ENCODE results near the gene BEST2.
"Not testable (repeated sequence)": the region's sequence is repeated elsewhere in the genome, so short reads cannot be mapped to it uniquely, and the experiment has no call there.

BEST2 gene

GRCh38 chr19:12723641-12724426, 27.8 kb upstream of the BEST2 start, which contains the start of gene TNPO2:
TNPO2 (minus strand) TSS chr19:12723932; CDS start chr19:12720977, 2,955 bp downstream.
- no peaks in the 10 kb centered on the region for H3K27me3 ChIP-seq (ENCODE audit: low read depth, low read length)
- peak within 1 kb of the TSS; percentile 77 for H3K27ac ChIP-seq (ENCODE audit: low read length)
- peaks cover 14% of the 10 kb centered on the region for H3K4me1 ChIP-seq (ENCODE audit: low read length)
- no peaks in the 10 kb centered on the region for H3K9me3 ChIP-seq (ENCODE audit: insufficient read depth, low read length)
- peak within 1 kb of the TSS; percentile 91 for H2AFZ ChIP-seq (ENCODE audit: low read depth, low read length)
- peaks cover 7% of the 10 kb centered on the region; the same call in 1 of the 2 replicates for H4K20me1 ChIP-seq (ENCODE audit: insufficient read depth, low read length)
- H3K79me2 ChIP-seq (ENCODE audit: low read length) = peaks cover 57% of the 10 kb centered on the region
- H3K36me3 ChIP-seq (replicated peaks; ENCODE audit: low read depth, low read length) = peaks cover 25% of the 10 kb centered on the region
- TF ChIP-seq EZH2phosphoT487 (IDR thresholded peaks at IDR 0.05; ENCODE audit: low read depth) (no peak), CTCF (IDR thresholded peaks at IDR 0.05; ENCODE audit: low read depth, low read length) (no peak)
- H3K4me3 ChIP-seq (ENCODE audit: low read length) = peak within 1 kb of the TSS; percentile 92
- peak within 1 kb of the TSS; percentile 97 for H3K9ac ChIP-seq (ENCODE audit: low read length)
- H3K4me2 ChIP-seq (ENCODE audit: low read length) = peak within 1 kb of the TSS; percentile 87

- not testable (repeated sequence) for H3K9ac ChIP-seq (ENCODE audit: low read length); H3K9me3 ChIP-seq (ENCODE audit: insufficient read depth, low read length); H3K4me3 ChIP-seq (ENCODE audit: low read length); H3K27me3 ChIP-seq (ENCODE audit: low read depth, low read length); H3K4me2 ChIP-seq (ENCODE audit: low read length); H2AFZ ChIP-seq (ENCODE audit: low read depth, low read length); H3K27ac ChIP-seq (ENCODE audit: low read length)
- Histone ChIP-seq H3K4me1 (ENCODE audit: low read length) (peaks cover 14% of the 10 kb centered on the region), H4K20me1 (ENCODE audit: insufficient read depth, low read length) (peaks cover 15% of the 10 kb centered on the region; the same call in 1 of the 2 replicates), H3K79me2 (ENCODE audit: low read length) (peaks cover 55% of the 10 kb centered on the region), H3K36me3 (replicated peaks; ENCODE audit: low read depth, low read length) (peaks cover 33% of the 10 kb centered on the region)
These were observed 26.0 kb upstream of the BEST2 start for GRCh38 chr19:12725612-12726011.

GRCh38 chr19:12726988-12727316, 24.6 kb upstream of the BEST2 start:
- H3K4me2 ChIP-seq (ENCODE audit: low read length) = no peak overlapping the region
- peak overlapping the region; percentile 26; the same call in 1 of the 2 replicates for H3K27ac ChIP-seq (ENCODE audit: low read length)

GRCh38 chr19:12727745-12728433, 23.7 kb upstream of the BEST2 start:
- H3K79me2 ChIP-seq (ENCODE audit: low read length) = peaks cover 55% of the 10 kb centered on the region
- peaks cover 26% of the 10 kb centered on the region for H4K20me1 ChIP-seq (ENCODE audit: insufficient read depth, low read length)
- peaks cover 42% of the 10 kb centered on the region for H3K36me3 ChIP-seq (replicated peaks; ENCODE audit: low read depth, low read length)
- H3K27me3 ChIP-seq (ENCODE audit: low read depth, low read length) = no peaks in the 10 kb centered on the region
- no peak overlapping the region for H2AFZ ChIP-seq (ENCODE audit: low read depth, low read length)
- peaks cover 10% of the 10 kb centered on the region for H3K4me1 ChIP-seq (ENCODE audit: low read length)
- H3K4me2 ChIP-seq (ENCODE audit: low read length) = no peak overlapping the region
- no peak overlapping the region for H3K4me3 ChIP-seq (ENCODE audit: low read length)
- H3K27ac ChIP-seq (ENCODE audit: low read length) = no peak overlapping the region
- H3K9me3 ChIP-seq (ENCODE audit: insufficient read depth, low read length) = no peaks in the 10 kb centered on the region
- TF ChIP-seq EZH2phosphoT487 (IDR thresholded peaks at IDR 0.05; ENCODE audit: low read depth) (no peak), CTCF (IDR thresholded peaks at IDR 0.05; ENCODE audit: low read depth, low read length) (no peak)
- no peak overlapping the region for H3K9ac ChIP-seq (ENCODE audit: low read length)

More at GRCh38 chr19:12726988-12727316, 24.6 kb upstream of the BEST2 start:
- H3K36me3 ChIP-seq (replicated peaks; ENCODE audit: low read depth, low read length) = peaks cover 37% of the 10 kb centered on the region
- H2AFZ ChIP-seq (ENCODE audit: low read depth, low read length) = no peak overlapping the region
- no peaks in the 10 kb centered on the region for H3K27me3 ChIP-seq (ENCODE audit: low read depth, low read length)
- H4K20me1 ChIP-seq (ENCODE audit: insufficient read depth, low read length) = peaks cover 19% of the 10 kb centered on the region
- H3K4me1 ChIP-seq (ENCODE audit: low read length) = peaks cover 4% of the 10 kb centered on the region
- H3K9me3 ChIP-seq (ENCODE audit: insufficient read depth, low read length) = no peaks in the 10 kb centered on the region
- H3K79me2 ChIP-seq (ENCODE audit: low read length) = peaks cover 55% of the 10 kb centered on the region
- no peak overlapping the region for H3K9ac ChIP-seq (ENCODE audit: low read length)
- TF ChIP-seq CTCF (IDR thresholded peaks at IDR 0.05; ENCODE audit: low read depth, low read length) = no peak
- TF ChIP-seq EZH2phosphoT487 (IDR thresholded peaks at IDR 0.05; ENCODE audit: low read depth) = no peak
- H3K4me3 ChIP-seq (ENCODE audit: low read length) = no peak overlapping the region

Data from OCI-LY3 (cell line).